Amniotic stem cell (primary cell): Measurements from ENCODE around the gene UQCR10.
A peak's percentile ranks its signal among the peaks of the same experiment; 100 is the strongest.

ENCODE experiments used
- DNase-seq: peaks from one replicate; lab custom pipeline; 2025; lab: John Stamatoyannopoulos, UW

The UQCR10 gene

GRCh38 chr22:29798801-29799200 is 31.6 kb downstream of the UQCR10 start:
- no peak for DNase-seq

DNA sequence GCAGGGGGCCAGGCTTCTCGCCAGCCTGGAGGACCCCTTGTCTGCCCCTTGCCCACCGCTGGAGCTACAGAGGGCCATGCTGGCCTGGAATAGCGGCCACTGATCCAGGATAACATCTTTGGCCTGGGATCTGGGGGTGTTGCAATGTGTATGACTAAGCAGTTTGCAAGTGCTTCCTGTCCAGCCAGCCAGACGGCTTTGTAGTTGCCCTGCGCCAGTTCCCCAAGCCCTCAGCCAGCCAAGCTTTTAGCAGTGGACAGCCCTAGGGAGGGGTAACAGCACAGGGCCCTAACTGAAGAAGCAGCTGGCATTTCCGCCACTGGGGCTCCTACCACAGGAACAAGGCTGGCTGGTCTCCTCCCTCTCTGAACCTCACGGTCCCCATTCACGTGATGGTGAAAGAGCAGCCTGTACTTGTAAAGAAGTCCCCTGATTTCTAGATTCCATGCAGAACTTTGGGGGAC is 32.1 kb downstream of the UQCR10 start:
- DNase-seq = peak; percentile 54

- DNase-seq = no peak
These were observed 34.0 kb downstream of the UQCR10 start for GRCh38 chr22:29801153-29801552.

- no peak for DNase-seq
These were observed 34.6 kb downstream of the UQCR10 start for GRCh38 chr22:29801796-29802195.

DNA sequence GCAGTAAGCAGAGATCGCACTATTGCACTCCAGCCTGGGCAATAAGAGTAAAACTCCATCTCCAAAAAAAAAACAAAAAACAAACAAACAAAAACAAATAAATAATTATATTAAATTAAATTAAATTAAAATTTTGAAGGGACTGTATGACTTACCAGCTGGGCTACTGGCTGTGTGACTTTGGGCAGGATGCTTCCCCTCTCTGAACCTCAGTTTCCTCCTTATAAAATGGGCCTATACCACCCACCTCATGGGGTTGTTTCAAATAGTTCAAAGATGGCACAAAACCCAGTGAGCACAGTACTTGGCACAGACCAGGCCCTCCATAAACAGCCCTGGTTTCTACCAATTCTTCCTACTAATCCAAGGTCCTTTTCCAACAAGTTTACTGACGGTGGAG is 36.0 kb downstream of the UQCR10 start:
- DNase-seq = no peak

- DNase-seq = no peak
These were observed 37.8 kb downstream of the UQCR10 start for GRCh38 chr22:29804985-29805384.

DNA sequence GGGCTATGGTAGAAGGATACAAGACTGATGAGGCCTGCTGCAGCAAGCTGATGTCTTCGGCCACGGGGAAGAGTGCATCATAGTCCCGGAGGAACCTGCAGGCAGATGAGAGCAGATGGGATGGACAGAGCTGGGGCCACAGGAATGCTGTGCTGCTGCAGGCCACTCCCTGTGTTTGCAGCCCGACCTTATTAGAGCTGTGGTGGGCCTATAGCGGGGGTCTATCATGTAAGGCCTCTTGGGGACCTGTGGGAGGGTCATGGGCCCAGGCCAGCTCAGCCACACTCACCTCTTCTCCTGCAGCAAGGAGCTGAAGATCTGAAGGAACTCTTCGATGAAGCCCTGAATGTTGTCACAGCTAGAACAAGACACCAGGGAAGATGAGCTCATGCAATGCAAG is 39.0 kb downstream of the UQCR10 start:
- DNase-seq = no peak

DNA sequence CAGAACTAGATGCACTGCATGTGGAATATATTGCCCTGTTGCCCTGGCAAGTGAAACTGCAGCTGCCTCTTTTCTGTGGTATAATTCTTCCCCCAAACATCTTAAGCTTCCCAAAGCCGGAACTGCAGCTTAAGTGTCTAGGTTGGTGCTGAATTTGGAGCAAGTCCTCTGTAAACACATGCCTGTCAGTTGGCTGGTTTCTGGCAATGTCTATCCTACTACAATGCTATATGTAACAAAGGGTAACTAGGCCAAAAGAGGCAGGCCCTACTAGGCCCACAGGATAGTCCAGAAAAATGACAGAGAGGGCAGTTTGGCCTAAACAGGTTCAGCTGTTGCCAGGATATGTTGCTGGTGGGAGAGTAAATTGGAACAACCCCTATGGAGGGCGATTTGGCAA is 43.0 kb downstream of the UQCR10 start:
- DNase-seq = no peak

GRCh38 chr22:29811377-29811776 is 44.2 kb downstream of the UQCR10 start:
- DNase-seq = no peak

GRCh38 chr22:29813126-29813525 is 46.0 kb downstream of the UQCR10 start:
- DNase-seq = no peak

DNA sequence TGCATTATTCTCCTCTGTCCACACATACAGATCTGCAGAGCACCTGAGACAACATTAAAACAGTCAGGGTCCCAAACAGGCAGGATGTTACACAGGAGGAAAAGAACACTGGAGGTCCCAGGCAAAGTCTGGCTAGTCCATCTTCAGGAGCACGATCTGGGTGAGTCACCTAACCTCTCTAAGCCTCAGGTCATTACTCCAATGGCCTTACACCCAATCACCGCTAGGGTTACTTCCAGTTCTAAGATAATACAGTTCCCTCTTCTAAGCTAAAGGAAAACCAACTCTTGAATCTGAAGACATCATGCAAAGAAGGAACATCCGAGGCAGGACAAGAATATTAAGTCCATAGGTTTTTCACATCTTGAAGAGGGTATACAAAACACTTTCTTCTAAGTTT is 46.4 kb downstream of the UQCR10 start:
- no peak for DNase-seq

GRCh38 chr22:29814003-29814402 is 46.8 kb downstream of the UQCR10 start:
- DNase-seq = no peak

DNA sequence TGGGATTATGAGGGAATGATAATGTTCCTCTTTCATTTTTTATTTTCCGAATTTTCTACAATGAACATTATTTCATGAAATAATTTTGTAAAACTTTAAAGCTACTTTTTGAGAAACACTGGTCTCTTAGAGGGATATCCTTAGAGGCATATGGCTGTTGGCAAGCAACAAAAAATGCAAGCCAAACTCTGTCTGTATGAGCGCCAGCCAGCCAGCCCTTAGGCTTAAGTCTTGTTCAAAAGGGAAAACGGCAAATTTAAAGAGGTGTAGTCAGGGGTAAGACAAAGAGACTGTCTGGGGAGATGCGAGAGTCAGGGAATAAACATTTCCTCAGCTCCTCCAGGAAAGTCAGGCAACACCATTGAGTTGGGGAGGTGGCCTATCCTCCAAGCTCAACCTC is 48.4 kb downstream of the UQCR10 start:
- DNase-seq = no peak

DNA sequence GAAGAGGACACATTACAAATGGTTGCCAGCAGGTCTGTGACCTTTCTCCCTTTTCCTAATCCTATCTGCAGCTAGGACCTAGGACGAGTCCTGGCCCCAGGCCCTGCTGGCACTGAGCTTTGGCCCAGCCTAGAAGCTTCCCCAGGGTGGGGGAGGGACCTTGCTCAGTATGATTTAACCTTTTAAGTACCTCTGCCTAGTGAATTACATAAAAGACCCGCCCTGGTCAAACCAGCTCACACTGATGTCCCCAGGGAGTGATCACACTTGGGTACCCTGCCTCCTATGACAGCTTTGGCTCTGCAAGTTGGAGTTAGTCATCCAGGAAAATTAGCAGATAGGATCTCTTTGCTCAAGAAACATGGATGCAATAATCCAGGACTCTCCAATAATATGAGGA is 49.0 kb downstream of the UQCR10 start:
- DNase-seq = no peak

DNA sequence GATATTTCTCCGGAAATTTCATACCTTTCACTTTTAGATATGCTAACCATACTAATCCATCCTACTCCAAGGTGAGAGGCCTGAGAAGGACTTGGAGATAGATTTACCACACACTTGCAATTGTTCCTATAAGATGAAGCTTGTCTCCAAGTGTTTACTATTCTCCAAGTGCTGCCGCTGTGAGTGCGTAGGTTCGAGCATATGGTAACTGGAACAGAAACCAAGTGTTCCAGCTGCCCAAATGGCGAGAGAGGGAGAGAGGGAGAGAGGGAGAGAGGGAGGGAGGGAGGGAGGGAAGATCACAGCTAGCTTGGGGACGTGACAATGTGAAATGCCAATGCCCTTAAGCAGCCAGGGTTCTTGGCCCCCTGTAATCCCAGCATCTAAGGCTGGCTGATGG is 49.4 kb downstream of the UQCR10 start:
- no peak for DNase-seq

DNA sequence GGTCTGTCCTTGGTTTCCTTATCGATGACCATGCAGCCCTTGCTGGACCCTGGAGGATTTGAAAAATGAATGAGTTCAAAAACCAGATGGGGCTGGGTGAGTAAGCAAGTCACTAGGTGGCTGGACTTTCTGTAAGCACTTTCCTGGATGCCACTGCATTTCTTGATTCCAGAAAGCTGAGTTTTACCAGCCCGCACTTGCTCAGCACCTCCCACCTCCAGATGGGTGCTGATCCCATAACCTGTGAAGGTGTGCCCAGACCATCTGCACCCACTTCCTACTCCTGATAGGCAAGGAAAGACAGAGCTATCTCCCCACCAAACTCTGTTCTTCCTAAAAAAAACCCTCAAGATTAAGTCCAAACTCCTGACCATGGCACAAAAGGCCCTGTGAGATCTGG is 49.8 kb downstream of the UQCR10 start:
- no peak for DNase-seq

- no peak for DNase-seq
These were observed 50.6 kb downstream of the UQCR10 start for GRCh38 chr22:29817724-29818123.

DNA sequence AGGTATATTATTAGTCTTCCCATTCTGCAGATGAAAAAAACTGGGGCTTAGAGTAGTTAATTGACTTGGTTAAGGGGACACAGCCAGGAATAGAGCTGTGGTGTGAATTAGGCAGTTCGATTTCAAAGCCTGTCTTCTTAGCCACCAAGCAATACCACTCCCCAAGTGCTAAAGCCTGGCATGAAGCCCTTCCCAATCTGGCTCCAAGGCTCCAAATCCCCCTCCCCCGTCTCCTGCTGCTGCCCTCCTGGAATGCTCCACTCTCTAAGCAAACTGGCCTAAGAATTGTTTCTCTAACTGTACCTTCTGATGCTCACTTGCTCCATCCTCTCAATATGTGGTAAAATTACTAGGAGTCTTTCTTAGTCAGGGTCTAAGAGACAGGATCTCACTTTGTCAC is 52.3 kb downstream of the UQCR10 start:
- DNase-seq = no peak
